Hepatocyte (in vitro differentiated cells): Measurements from ENCODE around the gene KLHDC1. TPM values are rescaled to one million over a fixed set of nuclear protein-coding genes. Genes with fewer than 3 reads are reported as not detected.
"Not testable (repeated sequence)": the region's sequence is repeated elsewhere in the genome, so short reads cannot be mapped to it uniquely, and the experiment has no call there.

Source experiments
- DNase-seq: peaks from one replicate; pipeline ENCODE4 v3.0.0-alpha.2; 2016; ENCODE audit warnings: low spot score
- H2AFZ ChIP-seq: fragments of 200-600 bp; sonication (generic); 2 replicates; pipeline ENCODE4 v1.6.0; 2016; ENCODE audit warnings: antibody characterized with exemption, mild to moderate bottlenecking
- H3K27ac ChIP-seq: fragments of 200-600 bp; sonication (generic); 2 replicates; pipeline ENCODE4 v1.5.1; 2016; ENCODE audit warnings: mild to moderate bottlenecking
- H3K27me3 ChIP-seq: fragments of 200-600 bp; sonication (generic); 2 replicates; pipeline ENCODE4 v1.6.1; 2016
- H3K36me3 ChIP-seq: fragments of 200-600 bp; sonication (generic); replicated peaks from 2 replicates; pipeline ENCODE4 v1.5.1; 2016; ENCODE audit warnings: low read depth; ENCODE audit not compliant: insufficient read depth
- H3K4me1 ChIP-seq: fragments of 200-600 bp; sonication (generic); 2 replicates; pipeline ENCODE4 v1.5.1; 2016; ENCODE audit warnings: mild to moderate bottlenecking, moderate library complexity; ENCODE audit not compliant: insufficient read depth
- H3K4me2 ChIP-seq: fragments of 200-600 bp; sonication (generic); 2 replicates; pipeline ENCODE4 v1.6.0; 2016
- H3K4me3 ChIP-seq: fragments of 200-600 bp; sonication (generic); 2 replicates; pipeline ENCODE4 v1.5.1; 2016; ENCODE audit warnings: mild to moderate bottlenecking
- H3K79me2 ChIP-seq: fragments of 200-600 bp; sonication (generic); 2 replicates; pipeline ENCODE4 v1.6.0; 2017; ENCODE audit warnings: mild to moderate bottlenecking
- H3K9me2 ChIP-seq: fragments of 200-600 bp; sonication (generic); replicated peaks from 2 replicates; pipeline ENCODE4 v1.6.0; 2017; ENCODE audit warnings: mild to moderate bottlenecking; ENCODE audit not compliant: insufficient read depth
- H3K9me3 ChIP-seq: fragments of 200-600 bp; sonication (generic); 2 replicates; pipeline ENCODE4 v1.5.1; 2016; ENCODE audit warnings: low read depth, mild to moderate bottlenecking
- H4K20me1 ChIP-seq: fragments of 200-600 bp; sonication (generic); 2 replicates; pipeline ENCODE4 v1.6.0; 2016; ENCODE audit warnings: mild to moderate bottlenecking; ENCODE audit not compliant: insufficient read depth, poor library complexity, severe bottlenecking
- CTCF ChIP-seq: fragments of 200-600 bp; sonication (generic); IDR thresholded peaks from 2 replicates; pipeline ENCODE4 v1.5.1; 2016; ENCODE audit warnings: antibody characterized with exemption, mild to moderate bottlenecking; ENCODE audit not compliant: poor library complexity
- EZH2 ChIP-seq: fragments of 200-600 bp; sonication (generic); IDR thresholded peaks from 2 replicates; pipeline ENCODE4 v1.6.1; 2016; ENCODE audit warnings: antibody characterized with exemption, mild to moderate bottlenecking, borderline replicate concordance
- EZH2phosphoT487 ChIP-seq: fragments of 200-600 bp; sonication (generic); IDR thresholded peaks from one replicate; pipeline ENCODE4 v1.6.1; 2018; ENCODE audit warnings: antibody characterized with exemption, mild to moderate bottlenecking, low read depth, moderate library complexity; ENCODE audit not compliant: unreplicated experiment, severe bottlenecking
- WGBS: methylation state at CpG from one replicate; pipeline ENCODE4 v1.1.6; 2016; ENCODE audit warnings: low lambda C conversion rate; ENCODE audit errors: missing lambda C conversion rate; 5-methylcytosine and 5-hydroxymethylcytosine counted together
- polyA plus RNA-seq: library from polyadenylated mRNA; unstranded; fragments of >200 nt; fragmentation: Nextera tagmentation; extraction: Ambion mirVana; gene quantifications from 2 replicates; pipeline ENCODE4 v1.2.1, GENCODE V29; 2016
- total RNA-seq: library from RNA; depleted of rRNA; stranded (reverse); fragments of >200 nt; gene quantifications from 2 replicates; pipeline ENCODE4 v1.2.3, GENCODE V29; 2014

KLHDC1 gene
- total and polyA plus RNA-seq, 2 experiments from 2014 or later: 4.6 to 5.4 TPM

- H3K4me2 ChIP-seq: no peak overlapping the region
- H2AFZ ChIP-seq: no peak overlapping the region
- DNase-seq: no peak
- H3K27ac ChIP-seq: no peak overlapping the region
- H3K9me2 ChIP-seq: no peaks in the 10 kb centered on the region
- H3K27me3 ChIP-seq: no peaks in the 10 kb centered on the region
- H3K4me1 ChIP-seq: no peaks in the 10 kb centered on the region
- no peaks in the 10 kb centered on the region for H3K79me2 ChIP-seq
- H3K9me3 ChIP-seq: no peaks in the 10 kb centered on the region
- WGBS: 92% methylated on average over 4 of the region's 4 CpGs
- peaks cover 3% of the 10 kb centered on the region for H3K36me3 ChIP-seq
- no peak overlapping the region for H3K4me3 ChIP-seq
- TF ChIP-seq EZH2 (no peak), EZH2phosphoT487 (no peak), CTCF (no peak)
- H4K20me1 ChIP-seq: no peaks in the 10 kb centered on the region
Measured at GRCh38 chr14:49702725-49703124, 9.8 kb downstream of the KLHDC1 start.

- no peaks in the 10 kb centered on the region for H3K79me2 ChIP-seq
- H3K27me3 ChIP-seq: no peaks in the 10 kb centered on the region
- TF ChIP-seq EZH2phosphoT487: no peak
- no peak for TF ChIP-seq EZH2
- TF ChIP-seq CTCF: no peak
- H2AFZ ChIP-seq: no peak overlapping the region
- no peak overlapping the region for H3K4me3 ChIP-seq
- H4K20me1 ChIP-seq: no peaks in the 10 kb centered on the region
- H3K9me3 ChIP-seq: no peaks in the 10 kb centered on the region
- no peak for DNase-seq
- H3K9me2 ChIP-seq: no peaks in the 10 kb centered on the region
- H3K4me1 ChIP-seq: no peaks in the 10 kb centered on the region
- H3K4me2 ChIP-seq: no peak overlapping the region
- WGBS: 88% methylated on average over 3 of the region's 3 CpGs
- H3K36me3 ChIP-seq: peaks cover 3% of the 10 kb centered on the region
- H3K27ac ChIP-seq: no peak overlapping the region
Measured at GRCh38 chr14:49703965-49704364, 11.0 kb downstream of the KLHDC1 start.

- H3K4me3 ChIP-seq, H4K20me1 ChIP-seq, H3K27me3 ChIP-seq, DNase-seq, H3K9me3 ChIP-seq, H2AFZ ChIP-seq, H3K9me2 ChIP-seq, H3K4me1 ChIP-seq, H3K4me2 ChIP-seq, H3K27ac ChIP-seq, H3K36me3 ChIP-seq, H3K79me2 ChIP-seq: not testable (repeated sequence)
- WGBS: 94% methylated on average over 4 of the region's 4 CpGs
Measured at GRCh38 chr14:49704471-49704870, 11.6 kb downstream of the KLHDC1 start.

GRCh38 chr14:49710993-49711392, 18.1 kb downstream of the KLHDC1 start:
- not testable (repeated sequence) for H4K20me1 ChIP-seq, H3K4me3 ChIP-seq, H3K4me1 ChIP-seq, H3K4me2 ChIP-seq, H3K9me2 ChIP-seq, H3K36me3 ChIP-seq, H3K27ac ChIP-seq, H2AFZ ChIP-seq, H3K9me3 ChIP-seq, H3K27me3 ChIP-seq, H3K79me2 ChIP-seq, DNase-seq
- 95% methylated on average over 11 of the region's 11 CpGs for WGBS

- Histone ChIP-seq H3K4me2 (no peak overlapping the region), H3K79me2 (no peaks in the 10 kb centered on the region), H3K4me3 (no peak overlapping the region), H3K36me3 (no peaks in the 10 kb centered on the region), H4K20me1 (no peaks in the 10 kb centered on the region), H2AFZ (no peak overlapping the region), H3K27ac (no peak overlapping the region), H3K9me2 (no peaks in the 10 kb centered on the region), H3K9me3 (no peaks in the 10 kb centered on the region), H3K27me3 (no peaks in the 10 kb centered on the region), H3K4me1 (no peaks in the 10 kb centered on the region)
- no peak for DNase-seq
- no peak for TF ChIP-seq EZH2
Measured at GRCh38 chr14:49720744-49721143, 27.8 kb downstream of the KLHDC1 start.

GRCh38 chr14:49721733-49722435, 29.0 kb downstream of the KLHDC1 start:
- H3K27ac ChIP-seq, H3K4me1 ChIP-seq, H4K20me1 ChIP-seq, H3K4me3 ChIP-seq, H3K4me2 ChIP-seq, H3K79me2 ChIP-seq, H3K9me3 ChIP-seq, H2AFZ ChIP-seq, H3K36me3 ChIP-seq, H3K27me3 ChIP-seq, H3K9me2 ChIP-seq: not testable (repeated sequence)
- peak; percentile 3 for DNase-seq
- WGBS: 73% methylated on average over 9 of the region's 9 CpGs
